PC-9 (cell line): ENCODE measurements around the gene PAQR7. TPM values are rescaled to one million over a fixed set of nuclear protein-coding genes. Genes with fewer than 3 reads are reported as not detected.

Experiments
- BruUV-seq: library from RNA; stranded (reverse); fragments of 400-500 nt; replicated peaks from 2 replicates; lab custom pipeline; 2021; lab: Mats Ljungman, UMichigan
- CTCF ChIA-PET: fragments of 300-600 bp; sonication (Branson Sonifier 250); formaldehyde crosslinking; loops from one replicate; lab custom pipeline; 2022; ENCODE audit warnings: antibody characterized with exemption; lab: Charles Lee
- POLR2A ChIA-PET: fragments of 300-600 bp; sonication (Branson Sonifier 250); formaldehyde crosslinking; loops from one replicate; lab custom pipeline; 2022; ENCODE audit warnings: antibody characterized with exemption; ENCODE audit not compliant: unreplicated experiment; lab: Charles Lee
- DNase-seq, 2 experiments: peaks; one replicate each; pipeline versions ENCODE4 v3.0.0 to v3.0.0-alpha.2; 2015 to 2022; ENCODE audit warnings: mixed read lengths in 1 of 2
- H2AFZ ChIP-seq: fragments of 200-600 bp; sonication (generic); 2 replicates; pipeline ENCODE4 v1.8.1; 2017; ENCODE audit warnings: antibody characterized with exemption
- H3F3A ChIP-seq: fragments of 200-600 bp; sonication (generic); 2 replicates; pipeline ENCODE4 v1.8.1; 2017; ENCODE audit warnings: antibody characterized with exemption, mild to moderate bottlenecking, low read depth; ENCODE audit not compliant: insufficient read depth
- H3K27ac ChIP-seq: fragments of 200-600 bp; sonication (generic); 2 replicates; pipeline ENCODE4 v1.6.1; 2016; ENCODE audit warnings: mixed run types
- H3K27me3 ChIP-seq: fragments of 200-600 bp; sonication (generic); 2 replicates; pipeline ENCODE4 v1.6.1; 2016; ENCODE audit warnings: low read depth, mixed run types; ENCODE audit not compliant: insufficient read depth
- H3K36me3 ChIP-seq: fragments of 200-600 bp; sonication (generic); 2 replicates; pipeline ENCODE4 v1.6.1; 2016; ENCODE audit warnings: low read depth, mixed run types
- H3K4me1 ChIP-seq: fragments of 200-600 bp; sonication (generic); replicated peaks from 2 replicates; pipeline ENCODE4 v1.6.1; 2016; ENCODE audit warnings: mixed run types; ENCODE audit not compliant: insufficient read depth
- H3K4me2 ChIP-seq: fragments of 200-600 bp; sonication (generic); 2 replicates; pipeline ENCODE4 v1.6.1; 2017; ENCODE audit warnings: mixed run types
- H3K4me3 ChIP-seq: fragments of 200-600 bp; sonication (generic); 2 replicates; pipeline ENCODE4 v1.6.1; 2016; ENCODE audit warnings: mixed run types
- H3K79me2 ChIP-seq: fragments of 200-600 bp; sonication (generic); 2 replicates; pipeline ENCODE4 v1.6.1; 2017; ENCODE audit warnings: low read depth, mixed run types
- H3K9me2 ChIP-seq: fragments of 200-600 bp; sonication (generic); 2 replicates; pipeline ENCODE4 v1.8.1; 2017; ENCODE audit warnings: mild to moderate bottlenecking; ENCODE audit not compliant: insufficient read depth
- H3K9me3 ChIP-seq: fragments of 200-600 bp; sonication (generic); 2 replicates; pipeline ENCODE4 v1.8.1; 2016; ENCODE audit warnings: low read depth; ENCODE audit not compliant: insufficient read depth
- H4K20me1 ChIP-seq: fragments of 200-600 bp; sonication (generic); 2 replicates; pipeline ENCODE4 v1.8.1; 2017; ENCODE audit not compliant: insufficient read depth
- EZH2 ChIP-seq: fragments of 200-600 bp; sonication (generic); IDR thresholded peaks from 2 replicates; pipeline ENCODE4 v1.8.0; 2017; ENCODE audit warnings: antibody characterized with exemption, low read depth
- intact Hi-C: fragments of 100-400 bp; cut with micrococcal nuclease; formaldehyde crosslinking; loops from one replicate; pipeline ENCODE4 v1.10.0; 2022; ENCODE audit not compliant: unreplicated experiment
- microRNA-seq: library from miRNA; unstranded; fragments of <30 nt; microRNA quantifications from one replicate; pipeline ENCODE4 v1.2.0, GENCODE V29; 2021; ENCODE audit warnings: borderline number of aligned reads, borderline replicate concordance
- total RNA-seq: library from RNA; stranded (reverse); gene quantifications from 2 replicates; pipeline ENCODE4 v1.2.3, GENCODE V29; 2021
- TF ChIP-seq, protein P1 (sequence below): fragments of 200-600 bp; sonication (generic); conservative IDR thresholded peaks from 2 replicates; pipeline ENCODE4 v1.6.1; 2017; ENCODE audit warnings: mixed run types, antibody characterized with exemption, mild to moderate bottlenecking, moderate library complexity

Gene PAQR7
- total RNA-seq, 1 experiment from 2014 or later: 34.0 TPM

DNA sequence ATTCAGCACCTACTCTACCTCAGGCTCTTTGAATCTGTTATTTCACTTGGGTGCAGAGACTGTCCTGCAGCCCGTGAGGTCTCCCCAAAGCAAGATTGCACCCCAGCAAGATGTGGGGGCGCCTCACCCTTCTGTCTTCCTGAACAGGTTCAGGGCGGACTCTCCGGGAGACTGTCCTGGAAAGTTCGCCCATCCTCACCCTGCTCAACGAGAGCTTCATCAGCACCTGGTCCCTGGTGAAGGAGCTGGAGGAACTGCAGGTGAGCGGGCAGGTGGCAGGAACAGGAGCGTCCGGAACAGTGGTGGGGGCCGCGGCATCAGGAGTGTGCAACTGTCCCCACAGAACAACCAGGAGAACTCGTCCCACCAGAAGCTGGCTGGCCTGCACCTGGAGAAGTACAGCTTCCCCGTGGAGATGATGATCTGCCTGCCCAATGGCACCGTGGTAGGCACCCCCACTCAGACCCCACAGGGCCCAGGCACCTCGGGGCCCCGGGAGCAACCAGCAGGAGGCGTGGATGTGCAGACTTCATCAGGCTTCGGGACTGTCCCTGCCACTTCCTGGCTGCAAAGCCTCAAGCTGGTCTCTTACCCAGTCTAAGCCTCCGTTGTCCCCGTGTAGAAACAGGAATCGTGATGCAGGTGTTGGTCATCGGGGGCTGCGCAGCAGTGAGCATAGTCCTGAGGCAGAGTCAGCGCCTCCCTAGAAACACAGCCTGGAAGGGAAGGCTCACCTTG, 61.6 kb downstream of the PAQR7 start:
- H3K36me3 ChIP-seq: no peaks in the 10 kb centered on the region
- ChIA-PET POLR2A (no interaction called here), CTCF (interaction anchor here (0.7 kb wide), 1 partner anchor 184 kb away, joined by 3 read pairs; the partner anchor contains the start of gene PAFAH2)
- H3F3A ChIP-seq: peaks cover 4% of the 10 kb centered on the region; the same call in 1 of the 2 replicates
- H3K4me2 ChIP-seq: no peak overlapping the region
- H3K27me3 ChIP-seq: no peaks in the 10 kb centered on the region
- intact Hi-C loops: loop anchor here (5.0 to 10.0 kb wide), 2 partner anchors 312 to 569 kb away; partner anchors contain the start of gene RSRP1
- no peak overlapping the region for H3K4me3 ChIP-seq
- no peaks in the 10 kb centered on the region for H4K20me1 ChIP-seq
- no peaks in the 10 kb centered on the region for H3K9me2 ChIP-seq
- peaks cover 4% of the 10 kb centered on the region; the same call in 1 of the 2 replicates for H3K79me2 ChIP-seq
- no peak overlapping the region for H2AFZ ChIP-seq
- no peak for TF ChIP-seq EZH2
- TF ChIP-seq, protein P1, sequence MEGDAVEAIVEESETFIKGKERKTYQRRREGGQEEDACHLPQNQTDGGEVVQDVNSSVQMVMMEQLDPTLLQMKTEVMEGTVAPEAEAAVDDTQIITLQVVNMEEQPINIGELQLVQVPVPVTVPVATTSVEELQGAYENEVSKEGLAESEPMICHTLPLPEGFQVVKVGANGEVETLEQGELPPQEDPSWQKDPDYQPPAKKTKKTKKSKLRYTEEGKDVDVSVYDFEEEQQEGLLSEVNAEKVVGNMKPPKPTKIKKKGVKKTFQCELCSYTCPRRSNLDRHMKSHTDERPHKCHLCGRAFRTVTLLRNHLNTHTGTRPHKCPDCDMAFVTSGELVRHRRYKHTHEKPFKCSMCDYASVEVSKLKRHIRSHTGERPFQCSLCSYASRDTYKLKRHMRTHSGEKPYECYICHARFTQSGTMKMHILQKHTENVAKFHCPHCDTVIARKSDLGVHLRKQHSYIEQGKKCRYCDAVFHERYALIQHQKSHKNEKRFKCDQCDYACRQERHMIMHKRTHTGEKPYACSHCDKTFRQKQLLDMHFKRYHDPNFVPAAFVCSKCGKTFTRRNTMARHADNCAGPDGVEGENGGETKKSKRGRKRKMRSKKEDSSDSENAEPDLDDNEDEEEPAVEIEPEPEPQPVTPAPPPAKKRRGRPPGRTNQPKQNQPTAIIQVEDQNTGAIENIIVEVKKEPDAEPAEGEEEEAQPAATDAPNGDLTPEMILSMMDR: no peak
- peaks cover 9% of the 10 kb centered on the region for H3K4me1 ChIP-seq
- no peak overlapping the region for H3K27ac ChIP-seq
- H3K9me3 ChIP-seq: no peaks in the 10 kb centered on the region
- BruUV-seq: no TSS peak
- no peak for DNase-seq

DNA sequence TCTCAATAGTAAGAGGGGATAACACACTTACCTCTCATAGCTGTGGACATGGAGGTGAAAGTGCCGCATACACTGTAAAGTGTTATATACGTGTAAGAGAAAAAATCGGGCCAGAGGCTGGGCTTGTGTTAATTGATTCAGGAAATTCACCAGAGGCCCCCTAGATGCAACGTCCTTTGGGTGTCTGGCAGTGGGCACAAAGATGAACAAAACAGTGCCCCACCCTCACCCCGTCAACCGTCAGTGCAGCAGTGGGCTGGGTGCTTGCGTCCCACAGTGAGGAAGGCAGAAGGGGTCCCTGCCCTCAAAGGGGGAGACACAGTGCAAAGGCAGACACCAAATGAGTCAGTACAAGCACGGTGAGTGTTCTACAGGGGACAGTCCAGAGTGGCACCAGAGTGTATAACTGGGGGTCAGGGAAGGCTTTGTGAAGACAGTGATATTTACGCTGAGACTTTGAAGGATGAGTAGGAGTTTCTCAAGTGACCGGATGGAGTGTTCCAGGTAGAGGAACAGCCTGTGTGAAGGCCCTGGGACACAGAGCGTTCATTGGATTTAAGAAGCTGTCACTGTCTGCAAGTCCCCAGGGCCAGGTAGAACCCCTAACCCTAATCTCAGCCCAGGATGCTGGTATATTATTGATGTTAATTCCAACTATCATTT, 62.3 kb downstream of the PAQR7 start:
- BruUV-seq: no TSS peak
- ChIA-PET POLR2A (interaction anchor here (0.6 kb wide), 1 partner anchor 24 kb away, joined by 5 read pairs; no protein-coding TSS in a partner anchor), CTCF (interaction anchor here (0.5 kb wide), 1 partner anchor 50 kb away, joined by 4 read pairs; no protein-coding TSS in a partner anchor)
- H3K4me3 ChIP-seq: no peak overlapping the region
- no peaks in the 10 kb centered on the region for H3K9me2 ChIP-seq
- H3K27me3 ChIP-seq: no peaks in the 10 kb centered on the region
- no peaks in the 10 kb centered on the region for H3K36me3 ChIP-seq
- H3F3A ChIP-seq: no peaks in the 10 kb centered on the region
- DNase-seq: no peak
- intact Hi-C loops: loop anchor here (5.0 to 10.0 kb wide), 2 partner anchors 311 to 568 kb away; partner anchors contain the start of gene RSRP1
- no peak overlapping the region for H3K4me2 ChIP-seq
- no peaks in the 10 kb centered on the region for H4K20me1 ChIP-seq
- no peaks in the 10 kb centered on the region for H3K9me3 ChIP-seq
- TF ChIP-seq, protein P1: no peak
- TF ChIP-seq EZH2: no peak
- no peak overlapping the region for H3K27ac ChIP-seq
- peaks cover 2% of the 10 kb centered on the region for H3K4me1 ChIP-seq
- H2AFZ ChIP-seq: no peak overlapping the region
- H3K79me2 ChIP-seq: no peaks in the 10 kb centered on the region

Small RNA genes within 50 kb of the gene (microRNA-seq; reads per million reads assigned to microRNA genes)
- 4.7 reads per million for gene MIR3917

Other genes with a start within 250 kb of the PAQR7 start
- gene SELENON, start 75.5 kb downstream of the PAQR7 start, total RNA-seq: 39.0 and 44.3 TPM in 2 replicates
- gene MTFR1L, start 55.8 kb downstream of the PAQR7 start, total RNA-seq: 40.9 and 41.7 TPM in 2 replicates
- 11.0 and 11.3 TPM in 2 replicates for gene AUNIP, start 16.3 kb downstream of the PAQR7 start, total RNA-seq
- gene STMN1, start 30.7 kb upstream of the PAQR7 start, total RNA-seq: 302 and 349 TPM in 2 replicates
- 13.0 and 13.9 TPM in 2 replicates for gene PAFAH2, start 122.4 kb upstream of the PAQR7 start, total RNA-seq
- gene EXTL1, start 146.1 kb upstream of the PAQR7 start, total RNA-seq: 0.13 and 0.63 TPM in 2 replicates
- gene SLC30A2, start 170.4 kb upstream of the PAQR7 start, total RNA-seq: not detected in 2 replicates
- gene TRIM63, start 191.9 kb upstream of the PAQR7 start, total RNA-seq: not detected in 2 replicates
- 7.6 and 8.4 TPM in 2 replicates for gene PDIK1L, start 236.1 kb upstream of the PAQR7 start, total RNA-seq